Gastroesophageal sphincter (tissue), 4 donors: Measurements from ENCODE around the gene L3MBTL4. TPM values are rescaled to one million over a fixed set of nuclear protein-coding genes. Genes with fewer than 3 reads are reported as not detected.
"Not testable (repeated sequence)": the region's sequence is repeated elsewhere in the genome, so short reads cannot be mapped to it uniquely, and the experiment has no call there.

Experiments
- ATAC-seq: fragments of 150-250 bp; one replicate; pipeline ENCODE4 v1.9.1; 2016; ENCODE audit warnings: mild to moderate bottlenecking, moderate library complexity
- H3K27ac ChIP-seq, 4 donors: fragments of 200-600 bp; sonication (generic) in 3 of 4; 1 replicate in 3 of 4; 2 replicates in 1 of 4; pipeline ENCODE4 v1.5.1; 2016 to 2019
- H3K27me3 ChIP-seq: fragments of 200-600 bp; sonication (generic); one replicate; pipeline ENCODE4 v1.5.1; 2019
- H3K36me3 ChIP-seq, 2 donors: fragments of 200-600 bp; sonication (generic); one replicate each; pipeline ENCODE4 v1.5.1; 2019; ENCODE audit warnings: control low read depth in 1 of 2
- H3K4me1 ChIP-seq, 3 donors: fragments of 200-600 bp; sonication (generic); 1 replicate in 2 of 3; 2 replicates in 1 of 3; pipeline ENCODE4 v1.5.1; 2016 to 2019; ENCODE audit warnings: control low read depth in 2 of 3
- H3K4me3 ChIP-seq, 2 donors: fragments of 200-600 bp; sonication (generic); one replicate each; pipeline ENCODE4 v1.5.1; 2019; ENCODE audit warnings: mild to moderate bottlenecking in 1 of 2, moderate library complexity in 1 of 2
- H3K9me3 ChIP-seq, 3 donors: fragments of 200-600 bp; sonication (generic); one replicate each; pipeline ENCODE4 v1.5.1; 2017 to 2019; ENCODE audit warnings: control low read depth in 2 of 3
- EP300 ChIP-seq: sonication (generic); formaldehyde crosslinking; IDR thresholded peaks from one replicate; pipeline ENCODE4 v1.6.1; 2017; ENCODE audit warnings: antibody characterized with exemption, mild to moderate bottlenecking
- POLR2A ChIP-seq, 2 donors: fragments of 450-650 bp; IDR thresholded peaks; one replicate each; pipeline ENCODE4 v1.6.1; 2017; ENCODE audit warnings: antibody characterized with exemption in 2 of 2, mild to moderate bottlenecking in 2 of 2, moderate library complexity in 1 of 2
- POLR2AphosphoS5 ChIP-seq: sonication (generic); formaldehyde crosslinking; IDR thresholded peaks from one replicate; pipeline ENCODE4 v1.6.1; 2017; ENCODE audit warnings: antibody characterized with exemption
- WGBS, 2 donors: methylation state at CpG; one replicate each; pipeline ENCODE4 v1.1.5; 2018; ENCODE audit warnings: low coverage in 1 of 2; 5-methylcytosine and 5-hydroxymethylcytosine counted together
- total RNA-seq, 4 donors: library from RNA; depleted of rRNA; stranded (reverse); fragments of >200 nt; gene quantifications; one replicate each; pipeline ENCODE4 v1.1.0, GENCODE V29; 2016
- TF ChIP-seq, protein P1 (sequence below), 4 experiments: fragments of 200-600 bp in 2 of 4; fragments of 450-650 bp in 2 of 4; sonication (generic) in 1 of 4; IDR thresholded peaks; one replicate each; pipeline ENCODE4 v1.5.1; 2017 to 2019; ENCODE audit warnings: antibody characterized with exemption in 4 of 4, mild to moderate bottlenecking in 2 of 4, moderate library complexity in 2 of 4

The L3MBTL4 gene
- total RNA-seq, 4 donors from 2014 or later: 0.46 to 8.1 (median 4.9) TPM

DNA sequence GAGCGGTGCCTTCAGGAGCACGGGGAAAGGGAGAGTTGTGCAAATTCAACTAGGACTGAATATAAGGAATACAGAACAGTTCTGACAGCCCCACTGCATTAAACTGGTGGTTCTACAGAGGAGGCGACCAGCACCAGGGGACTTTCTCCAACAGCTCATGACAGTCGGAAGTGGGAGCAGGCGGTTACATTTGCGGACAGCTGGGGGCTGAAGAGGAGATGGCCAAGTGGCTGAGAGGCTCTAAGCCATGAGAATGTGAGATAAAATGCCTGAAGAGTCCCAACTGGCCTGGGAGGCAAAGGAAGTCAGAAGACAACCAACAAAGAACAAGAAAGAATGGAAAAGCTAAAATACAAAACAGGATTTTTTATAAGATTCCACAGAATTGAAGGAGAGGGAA, 141.3 kb downstream of the L3MBTL4 start:
- WGBS, 2 donors: 47% methylated on average over 3 of the region's 6 CpGs; no CpG with 5 or more reads in 1 of the 2 donors
- ATAC-seq: no peak
- H3K9me3 ChIP-seq: no peaks in the 10 kb centered on the region

DNA sequence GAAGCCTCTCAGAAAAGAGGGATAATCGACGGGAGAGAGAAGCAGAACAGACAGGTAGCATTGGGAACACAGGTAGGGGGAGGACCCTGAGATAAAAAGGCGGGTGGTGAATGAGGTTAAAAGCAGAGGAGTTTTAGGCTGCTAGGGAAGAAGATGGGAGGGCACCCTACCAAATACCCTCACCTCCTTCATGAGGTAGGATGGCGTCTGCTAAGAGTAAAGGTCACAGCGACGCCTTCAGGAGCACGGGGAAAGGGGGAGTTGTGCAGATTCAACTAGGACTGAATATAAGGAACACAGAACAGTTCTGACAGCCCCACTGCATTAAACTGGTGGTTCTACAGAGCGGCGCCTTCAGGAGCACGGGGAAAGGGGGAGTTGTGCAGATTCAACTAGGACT, 142.6 kb downstream of the L3MBTL4 start:
- 40% methylated on average over 9 of the region's 10 CpGs; no CpG with 5 or more reads in 1 of the 2 donors for WGBS, 2 donors
- not testable (repeated sequence) for H3K27ac ChIP-seq

More for the DNA sequence above, 141.3 kb downstream of the L3MBTL4 start:
- Histone ChIP-seq H3K4me1 (no peaks in the 10 kb centered on the region), H3K27ac (no peak overlapping the region), H3K27me3 (no peaks in the 10 kb centered on the region), H3K4me3 (no peak overlapping the region), H3K36me3 (no peaks in the 10 kb centered on the region)
- TF ChIP-seq EP300 (no peak), POLR2A (IDR thresholded peaks at IDR 0.05) (no peak), POLR2AphosphoS5 (no peak)
- TF ChIP-seq, protein P1, sequence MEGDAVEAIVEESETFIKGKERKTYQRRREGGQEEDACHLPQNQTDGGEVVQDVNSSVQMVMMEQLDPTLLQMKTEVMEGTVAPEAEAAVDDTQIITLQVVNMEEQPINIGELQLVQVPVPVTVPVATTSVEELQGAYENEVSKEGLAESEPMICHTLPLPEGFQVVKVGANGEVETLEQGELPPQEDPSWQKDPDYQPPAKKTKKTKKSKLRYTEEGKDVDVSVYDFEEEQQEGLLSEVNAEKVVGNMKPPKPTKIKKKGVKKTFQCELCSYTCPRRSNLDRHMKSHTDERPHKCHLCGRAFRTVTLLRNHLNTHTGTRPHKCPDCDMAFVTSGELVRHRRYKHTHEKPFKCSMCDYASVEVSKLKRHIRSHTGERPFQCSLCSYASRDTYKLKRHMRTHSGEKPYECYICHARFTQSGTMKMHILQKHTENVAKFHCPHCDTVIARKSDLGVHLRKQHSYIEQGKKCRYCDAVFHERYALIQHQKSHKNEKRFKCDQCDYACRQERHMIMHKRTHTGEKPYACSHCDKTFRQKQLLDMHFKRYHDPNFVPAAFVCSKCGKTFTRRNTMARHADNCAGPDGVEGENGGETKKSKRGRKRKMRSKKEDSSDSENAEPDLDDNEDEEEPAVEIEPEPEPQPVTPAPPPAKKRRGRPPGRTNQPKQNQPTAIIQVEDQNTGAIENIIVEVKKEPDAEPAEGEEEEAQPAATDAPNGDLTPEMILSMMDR (IDR thresholded peaks at IDR 0.05): no peak

DNA sequence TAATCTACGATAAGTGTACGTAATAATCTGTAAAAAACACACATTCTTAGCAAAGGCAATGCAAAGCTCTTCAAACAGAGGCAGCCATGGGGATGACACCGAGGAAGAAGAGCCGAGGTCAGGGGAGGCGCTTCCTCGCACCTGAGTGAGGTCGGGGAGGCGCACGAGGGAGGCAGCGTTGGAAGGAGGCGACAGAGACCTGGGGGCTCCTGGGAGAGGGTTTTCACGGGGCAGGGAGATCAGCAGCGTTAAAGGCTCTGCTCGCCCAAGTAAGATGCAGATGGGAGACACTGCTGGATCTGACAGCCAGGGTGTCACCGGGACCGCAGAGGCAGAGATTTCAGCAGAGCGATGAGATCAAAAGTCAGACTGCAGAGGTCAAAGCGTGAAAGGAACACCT, 143.1 kb downstream of the L3MBTL4 start:
- no peak for ATAC-seq
- H3K4me3 ChIP-seq: no peak overlapping the region
- H3K27me3 ChIP-seq: no peaks in the 10 kb centered on the region
- 66 to 76% methylated on average over 5 to 17 of the region's 18 CpGs for WGBS, 2 donors
- H3K9me3 ChIP-seq: no peaks in the 10 kb centered on the region
- no peaks in the 10 kb centered on the region for H3K36me3 ChIP-seq
- no peak for TF ChIP-seq POLR2A (IDR thresholded peaks at IDR 0.05)
- no peak for TF ChIP-seq EP300
- H3K27ac ChIP-seq: no peak overlapping the region
- no peaks in the 10 kb centered on the region for H3K4me1 ChIP-seq

More for the DNA sequence above, 142.6 kb downstream of the L3MBTL4 start:
- not testable (repeated sequence) for H3K9me3 ChIP-seq, H3K4me3 ChIP-seq, H3K27me3 ChIP-seq, ATAC-seq, H3K4me1 ChIP-seq, H3K36me3 ChIP-seq

DNA sequence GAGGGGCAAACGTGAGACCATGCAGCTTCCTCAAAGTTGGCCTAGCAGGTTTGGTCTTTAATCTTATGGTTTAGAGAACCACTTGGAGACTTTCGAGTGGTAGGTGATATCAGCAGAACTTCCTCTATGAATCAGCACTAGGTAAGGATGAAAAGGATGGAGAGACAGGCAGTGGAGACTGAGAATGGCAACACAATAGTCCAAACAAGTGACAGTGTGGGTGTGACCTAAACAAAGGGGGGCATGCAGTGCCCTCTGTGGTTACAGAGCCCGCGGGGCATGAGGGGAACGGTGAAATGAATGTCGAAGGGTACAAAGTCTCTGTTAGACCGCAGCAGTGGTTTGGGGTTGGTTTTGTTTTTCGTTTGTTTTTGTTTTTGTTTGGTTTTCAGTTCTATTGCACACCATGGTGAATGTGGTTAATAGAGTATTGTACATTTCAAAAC, 143.9 kb downstream of the L3MBTL4 start:
- Histone ChIP-seq H3K36me3 (no peaks in the 10 kb centered on the region), H3K27me3 (no peaks in the 10 kb centered on the region), H3K4me3 (no peak overlapping the region), H3K4me1 (no peaks in the 10 kb centered on the region), H3K9me3 (no peaks in the 10 kb centered on the region), H3K27ac (no peak overlapping the region)
- no peak for TF ChIP-seq POLR2A (IDR thresholded peaks at IDR 0.05)
- TF ChIP-seq, protein P1 (IDR thresholded peaks at IDR 0.05): no peak
- no peak for TF ChIP-seq EP300
- TF ChIP-seq POLR2AphosphoS5: no peak
- no peak for ATAC-seq
- WGBS, 2 donors: 69 to 82% methylated on average over 6 to 7 of the region's 8 CpGs

DNA sequence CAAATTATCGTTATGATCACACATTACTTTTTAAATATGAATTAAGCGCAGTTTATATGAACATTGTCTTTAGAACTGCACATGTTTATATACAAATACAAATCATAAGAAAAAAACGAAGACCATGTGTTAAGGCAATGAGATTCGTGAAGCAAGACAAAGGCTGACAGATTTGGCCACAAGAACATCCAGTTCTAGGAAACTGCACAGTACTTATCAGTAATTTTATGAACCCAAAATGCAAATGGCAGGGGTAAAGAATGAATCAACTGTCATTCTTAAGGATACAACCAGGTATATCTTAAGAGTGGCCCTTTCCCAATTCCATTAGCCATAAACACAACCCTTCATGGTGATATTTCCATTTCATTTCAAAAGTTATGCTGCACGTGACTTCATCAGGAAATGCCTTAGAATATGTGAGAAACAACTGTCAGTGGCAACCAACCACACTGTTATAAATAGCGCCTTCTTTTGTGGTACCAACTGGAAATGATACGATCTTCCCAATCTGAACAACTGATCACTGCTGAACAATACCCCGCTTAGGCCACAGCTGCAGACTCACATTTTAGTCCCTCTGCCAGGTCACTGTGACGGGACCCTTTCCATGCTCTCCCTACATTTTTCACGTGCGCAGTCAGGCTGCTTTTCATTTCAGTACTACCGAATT, 144.9 kb downstream of the L3MBTL4 start:
- no peak for TF ChIP-seq EP300
- TF ChIP-seq POLR2A (IDR thresholded peaks at IDR 0.05): no peak
- no peak for TF ChIP-seq POLR2AphosphoS5
- TF ChIP-seq, protein P1 (IDR thresholded peaks at IDR 0.05): no peak
- no peak overlapping the region for H3K4me3 ChIP-seq
- H3K27ac ChIP-seq: no peak overlapping the region
- no peak for ATAC-seq
- H3K27me3 ChIP-seq: no peaks in the 10 kb centered on the region
- 78 to 89% methylated on average over 8 to 12 of the region's 12 CpGs for WGBS, 2 donors
- no peaks in the 10 kb centered on the region for H3K36me3 ChIP-seq
- no peaks in the 10 kb centered on the region for H3K9me3 ChIP-seq
- no peaks in the 10 kb centered on the region for H3K4me1 ChIP-seq

DNA sequence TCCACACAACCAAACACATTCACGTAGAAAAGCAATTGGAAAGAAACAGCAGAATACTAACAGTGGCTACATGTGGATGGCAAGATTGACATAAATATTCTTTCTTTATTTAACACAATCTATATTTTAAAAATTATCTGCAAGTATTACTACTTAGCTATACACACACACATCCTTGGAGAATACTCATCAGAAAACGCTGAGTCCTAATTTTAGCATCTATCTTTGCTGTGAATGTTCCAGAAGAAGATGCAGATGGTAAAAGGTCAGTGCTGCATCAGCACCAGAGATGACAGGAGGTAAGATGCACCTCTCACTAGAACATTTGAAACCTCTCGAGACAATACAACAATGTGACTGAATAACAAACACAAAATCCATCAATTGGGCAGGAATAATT, 148.5 kb downstream of the L3MBTL4 start:
- Histone ChIP-seq H3K27me3 (no peaks in the 10 kb centered on the region), H3K36me3 (no peaks in the 10 kb centered on the region), H3K4me1 (no peaks in the 10 kb centered on the region), H3K27ac (no peak overlapping the region), H3K9me3 (no peaks in the 10 kb centered on the region), H3K4me3 (no peak overlapping the region)
- no peak for TF ChIP-seq POLR2AphosphoS5
- TF ChIP-seq, protein P1 (IDR thresholded peaks at IDR 0.05): no peak
- TF ChIP-seq POLR2A (IDR thresholded peaks at IDR 0.05): no peak
- no peak for TF ChIP-seq EP300
- WGBS, 2 donors: 76 to 81% methylated on average over 3 of the region's 3 CpGs
- no peak for ATAC-seq
